ENCODE results near the gene HDAC2.
"Not testable (repeated sequence)": the region's sequence is repeated elsewhere in the genome, so short reads cannot be mapped to it uniquely, and the experiment has no call there.

The HDAC2 gene

GRCh38 chr6:113994934-113995342, 24.0 kb upstream of the HDAC2 start:
- peak; percentile 93 for TF ChIP-seq CTCF (IDR thresholded peaks at IDR 0.05; ENCODE audit: control insufficient read depth, insufficient read depth, low read depth, low read length, missing control alignments)
- peak; percentile 87 for DNase-seq (ENCODE audit: low read depth)
- H3K4me3 ChIP-seq (ENCODE audit: control insufficient read depth, low read depth, low read length), result no peak overlapping the region

GRCh38 chr6:113989675-113990074, 18.7 kb upstream of the HDAC2 start:
- no peak for TF ChIP-seq CTCF (IDR thresholded peaks at IDR 0.05; ENCODE audit: control insufficient read depth, insufficient read depth, low read depth, low read length, missing control alignments)
- DNase-seq (ENCODE audit: low read depth), result no peak
- no peak overlapping the region for H3K4me3 ChIP-seq (ENCODE audit: control insufficient read depth, low read depth, low read length)

DNA sequence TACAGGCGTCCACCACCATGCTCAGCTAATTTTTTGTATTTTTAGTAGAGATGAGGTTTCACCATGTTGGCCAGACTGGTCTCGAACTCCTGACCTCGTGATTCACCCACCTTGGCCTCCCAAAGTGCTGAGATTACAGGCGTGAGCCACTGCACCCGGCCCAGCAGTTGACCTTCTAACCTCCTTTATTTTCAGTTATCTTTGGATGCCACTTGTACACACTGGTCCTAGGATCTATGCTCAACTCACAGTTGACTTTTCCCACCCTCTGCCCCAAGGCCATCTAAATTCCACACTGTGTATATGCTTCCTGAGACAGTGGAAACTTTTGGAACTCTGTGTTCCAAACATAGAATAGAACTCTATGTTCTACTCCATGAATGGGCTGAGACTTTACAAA, 11.7 kb upstream of the HDAC2 start:
- H3K4me3 ChIP-seq (ENCODE audit: control insufficient read depth, low read depth, low read length); DNase-seq (ENCODE audit: low read depth): not testable (repeated sequence)

- H3K4me3 ChIP-seq (ENCODE audit: control insufficient read depth, low read depth, low read length), result no peak overlapping the region
- DNase-seq (ENCODE audit: low read depth), result no peak
- no peak for TF ChIP-seq CTCF (IDR thresholded peaks at IDR 0.05; ENCODE audit: control insufficient read depth, insufficient read depth, low read depth, low read length, missing control alignments)
Observed at GRCh38 chr6:113982055-113982550, 11.2 kb upstream of the HDAC2 start.

DNA sequence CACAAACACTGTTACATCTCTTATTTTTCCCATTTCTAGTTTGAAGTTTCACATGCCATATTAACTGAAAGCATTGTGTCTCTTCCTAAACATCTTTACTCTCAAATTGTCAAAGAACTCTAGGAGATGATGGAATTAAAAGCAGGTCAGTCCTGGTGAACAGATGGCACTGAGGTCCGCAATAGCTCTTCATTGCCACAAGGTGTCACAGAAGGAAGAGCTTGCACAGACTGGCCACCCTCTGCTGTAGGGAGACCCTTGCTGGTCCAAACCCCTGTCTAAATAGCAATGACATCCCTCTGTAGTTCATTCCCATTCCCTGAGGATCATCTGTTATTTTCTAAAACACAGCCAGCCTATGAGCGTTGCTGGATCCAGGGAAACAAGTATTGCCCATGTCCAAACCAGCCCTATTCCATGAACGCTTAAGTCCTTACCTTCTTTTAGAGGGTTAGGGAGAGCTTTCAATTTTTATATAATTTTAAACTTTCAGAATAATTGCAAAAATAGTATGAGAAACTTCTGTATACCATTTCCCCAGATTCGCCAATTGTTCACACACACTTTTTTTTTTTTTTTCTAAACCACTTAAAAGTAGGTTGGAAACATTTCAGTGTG, 10.1 kb upstream of the HDAC2 start:
- no peak overlapping the region for H3K4me3 ChIP-seq (ENCODE audit: control insufficient read depth, low read depth, low read length)
- TF ChIP-seq CTCF (IDR thresholded peaks at IDR 0.05; ENCODE audit: control insufficient read depth, insufficient read depth, low read depth, low read length, missing control alignments), result peak; percentile 49
- DNase-seq (ENCODE audit: low read depth), result no peak

DNA sequence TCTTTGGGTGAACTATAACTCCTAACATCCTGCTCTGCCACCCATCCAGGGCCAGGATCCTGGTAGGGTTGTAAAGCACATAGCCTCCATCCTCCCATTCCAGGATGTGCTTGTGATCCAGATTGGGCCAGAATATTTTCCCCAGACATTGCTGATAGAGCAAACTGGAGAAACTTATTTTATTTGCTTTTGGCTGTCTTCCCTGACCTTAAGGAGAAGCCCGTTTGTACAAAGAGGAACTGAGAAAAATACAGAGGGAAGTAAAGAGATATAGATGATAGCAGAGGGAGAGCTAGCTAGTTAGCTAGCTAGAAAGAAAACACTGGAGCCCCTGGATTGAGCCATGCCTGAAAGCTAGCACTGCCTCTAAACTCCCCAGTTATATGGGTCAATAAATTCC, 9.0 kb upstream of the HDAC2 start:
- DNase-seq (ENCODE audit: low read depth), result no peak
- H3K4me3 ChIP-seq (ENCODE audit: control insufficient read depth, low read depth, low read length), result no peak overlapping the region
- no peak for TF ChIP-seq CTCF (IDR thresholded peaks at IDR 0.05; ENCODE audit: control insufficient read depth, insufficient read depth, low read depth, low read length, missing control alignments)

- H3K4me3 ChIP-seq (ENCODE audit: control insufficient read depth, low read depth, low read length), result no peak overlapping the region
Observed at GRCh38 chr6:113978084-113978675, 7.2 kb upstream of the HDAC2 start.

More at GRCh38 chr6:113978084-113978675, 7.2 kb upstream of the HDAC2 start:
- no peak for DNase-seq (ENCODE audit: low read depth)
- TF ChIP-seq CTCF (IDR thresholded peaks at IDR 0.05; ENCODE audit: control insufficient read depth, insufficient read depth, low read depth, low read length, missing control alignments), result no peak

Measured in AG09309 (cell line).